Left renal pelvis (tissue), 4 donors: ENCODE data around the gene ACOT13. TPM values are rescaled to one million over a fixed set of nuclear protein-coding genes. Genes with fewer than 3 reads are reported as not detected.
"Not testable (repeated sequence)": the region's sequence is repeated elsewhere in the genome, so short reads cannot be mapped to it uniquely, and the experiment has no call there.

Experiments
- DNase-seq, 4 donors: peaks; one replicate each; pipeline ENCODE4 v3.0.0-alpha.2; 2013; ENCODE audit warnings: low read depth in 4 of 4, low spot score in 3 of 4
- polyA plus RNA-seq, 4 donors: library from polyadenylated mRNA; unstranded; fragments of 120-200 nt; gene quantifications; one replicate each; pipeline ENCODE4 v1.2.1, GENCODE V29; 2013; ENCODE audit not compliant: insufficient read length in 4 of 4

ACOT13 gene
- polyA plus RNA-seq, result 10 to 100 TPM; 17.0 to 45.2 (median 36.1) TPM

GRCh38 chr6:24666641-24667377, at the start of gene ACOT13, which contains the start of gene TDP2:
ACOT13 (plus strand) TSS chr6:24667077; CDS start chr6:24667264, 187 bp downstream.
TDP2 (minus strand) TSS chr6:24666899; CDS start chr6:24666862, 37 bp downstream.
- peak; percentile 96 to 97 (median 96) for DNase-seq

- DNase-seq, result no peak
These were observed 47.2 kb upstream of the ACOT13 start for GRCh38 chr6:24619661-24620060.

- DNase-seq, result no peak
These were observed 46.2 kb upstream of the ACOT13 start for GRCh38 chr6:24620637-24621036.

DNA sequence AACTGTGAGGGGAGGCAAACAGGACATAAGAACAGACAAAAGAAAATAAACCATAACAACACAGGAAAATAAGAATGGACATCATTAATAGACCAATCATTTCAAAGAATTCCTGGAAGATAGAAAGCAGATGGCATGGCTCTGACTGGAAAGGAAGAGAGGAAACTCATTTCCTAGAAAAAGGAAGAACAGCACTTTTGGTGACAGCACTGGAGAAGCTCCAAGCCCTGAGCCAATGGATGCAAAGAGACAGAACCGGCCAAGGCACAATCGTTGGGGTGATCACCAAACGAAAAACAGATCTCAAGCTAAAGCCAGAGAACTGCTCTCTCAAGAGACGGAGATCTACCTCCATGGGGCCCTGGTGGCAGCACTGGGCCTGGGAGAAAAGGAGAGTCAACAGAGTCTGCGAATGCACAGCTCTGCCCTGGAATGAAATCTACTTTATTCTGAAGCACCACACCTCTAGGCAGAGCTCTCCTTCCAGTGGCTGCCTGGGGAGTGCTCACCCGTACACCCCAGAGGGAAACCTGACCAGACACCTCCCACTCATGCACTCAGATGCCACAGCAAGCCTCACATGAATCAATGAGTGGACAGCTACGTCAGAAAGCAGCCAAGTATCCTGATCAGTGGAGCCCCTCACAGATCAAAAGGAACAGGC, 45.1 kb upstream of the ACOT13 start:
- DNase-seq, result peak in 2 of 4 donors; percentile 8 to 33

DNA sequence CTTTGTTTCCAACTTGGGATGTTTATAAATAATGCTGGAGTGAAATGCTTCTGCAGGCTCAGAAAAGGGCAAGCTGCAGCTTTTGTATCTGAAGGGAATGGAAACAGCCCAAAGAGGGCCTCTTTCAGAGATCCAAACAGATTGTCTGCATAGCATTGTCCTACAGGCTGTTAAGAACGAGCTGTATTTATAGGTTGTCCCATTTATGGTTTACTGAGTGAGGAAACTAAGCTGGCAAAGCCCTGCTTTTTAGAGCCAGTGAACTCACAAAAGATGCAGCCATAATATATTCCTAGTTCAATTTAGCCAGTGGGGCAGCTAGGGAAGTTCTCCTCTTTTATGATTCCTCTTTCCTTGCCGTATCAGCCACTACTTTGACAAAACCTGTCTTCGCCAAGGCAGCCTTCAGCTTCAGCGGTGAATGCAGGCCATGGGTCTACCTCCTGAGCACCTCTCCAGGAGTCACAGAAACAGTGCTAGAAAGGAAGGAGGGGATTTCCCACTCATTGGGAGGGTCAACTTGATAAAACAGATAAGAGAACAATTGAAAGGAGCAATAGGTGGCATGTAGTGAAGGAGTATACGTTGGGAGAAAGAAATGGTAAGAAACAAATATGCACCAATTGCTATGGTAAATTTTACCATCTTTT, 35.9 kb upstream of the ACOT13 start:
- DNase-seq, result no peak

GRCh38 chr6:24631671-24632070, 35.2 kb upstream of the ACOT13 start:
- DNase-seq, result no peak

- DNase-seq, result no peak
These were observed 34.3 kb upstream of the ACOT13 start for GRCh38 chr6:24632573-24632972.

GRCh38 chr6:24636681-24637080, 30.2 kb upstream of the ACOT13 start:
- DNase-seq, result no peak

- DNase-seq, result no peak
These were observed 26.7 kb upstream of the ACOT13 start for GRCh38 chr6:24640166-24640565.

DNA sequence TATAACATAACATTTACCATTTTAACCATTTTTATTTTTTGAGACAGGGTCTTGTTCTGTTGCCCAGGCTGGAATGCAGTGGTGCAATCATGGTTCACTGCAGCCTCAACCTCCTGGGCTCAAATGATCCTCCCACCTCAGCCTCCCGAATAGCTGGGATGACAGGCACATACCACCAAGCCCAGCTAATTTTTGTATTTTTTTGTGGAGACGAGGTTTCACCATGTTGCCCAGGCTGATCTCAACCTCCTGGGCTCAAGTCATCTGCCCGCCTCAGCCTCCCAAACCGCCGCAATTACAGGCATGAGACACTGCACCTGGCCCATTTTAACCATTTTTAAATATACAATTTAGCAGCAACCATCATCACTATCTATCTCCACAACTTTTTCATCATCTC, 26.2 kb upstream of the ACOT13 start:
- not testable (repeated sequence) for DNase-seq

GRCh38 chr6:24642061-24642460, 24.8 kb upstream of the ACOT13 start:
- DNase-seq, result no peak

- no peak for DNase-seq
These were observed 23.0 kb upstream of the ACOT13 start for GRCh38 chr6:24643920-24644319.

DNA sequence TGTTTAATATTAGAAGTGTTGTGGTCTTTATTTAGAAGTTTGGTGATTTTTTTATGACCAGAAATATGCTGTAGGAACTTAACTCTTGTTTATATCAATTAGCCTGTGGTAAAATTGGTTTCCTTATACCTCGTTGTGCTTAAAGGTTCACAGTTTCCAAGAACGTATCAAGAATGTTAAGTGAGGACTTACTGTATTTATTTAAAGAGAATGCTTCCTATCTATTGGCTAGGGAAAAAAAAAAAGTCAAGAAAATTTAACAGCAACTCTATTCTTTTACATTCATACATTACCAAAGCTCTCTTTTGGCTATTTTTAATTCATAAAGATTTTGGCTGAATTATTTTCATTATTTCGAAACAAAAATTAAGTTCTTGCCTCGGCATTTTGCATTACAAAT, 22.5 kb upstream of the ACOT13 start:
- no peak for DNase-seq

GRCh38 chr6:24646771-24647170, 20.1 kb upstream of the ACOT13 start:
- DNase-seq, result no peak

DNA sequence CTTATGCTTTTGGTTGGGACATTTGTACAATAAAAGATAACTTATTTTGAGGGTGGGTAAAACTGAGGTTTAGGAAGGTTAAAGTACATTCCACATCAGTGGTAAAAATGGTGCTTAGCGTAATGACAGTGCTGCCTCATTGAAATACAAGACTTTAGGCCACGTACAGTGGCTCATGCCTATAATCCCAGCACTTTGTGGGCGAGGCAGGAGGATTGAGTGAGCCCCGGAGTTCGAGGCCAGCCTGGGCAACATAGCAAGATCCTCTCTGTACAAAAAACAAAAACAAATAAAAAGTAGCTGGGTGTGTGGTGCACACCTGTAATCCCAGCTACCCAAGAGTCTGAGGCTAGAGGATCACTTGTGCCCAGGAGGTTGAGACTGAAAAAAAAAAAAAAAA, 18.6 kb upstream of the ACOT13 start:
- DNase-seq, result no peak

DNA sequence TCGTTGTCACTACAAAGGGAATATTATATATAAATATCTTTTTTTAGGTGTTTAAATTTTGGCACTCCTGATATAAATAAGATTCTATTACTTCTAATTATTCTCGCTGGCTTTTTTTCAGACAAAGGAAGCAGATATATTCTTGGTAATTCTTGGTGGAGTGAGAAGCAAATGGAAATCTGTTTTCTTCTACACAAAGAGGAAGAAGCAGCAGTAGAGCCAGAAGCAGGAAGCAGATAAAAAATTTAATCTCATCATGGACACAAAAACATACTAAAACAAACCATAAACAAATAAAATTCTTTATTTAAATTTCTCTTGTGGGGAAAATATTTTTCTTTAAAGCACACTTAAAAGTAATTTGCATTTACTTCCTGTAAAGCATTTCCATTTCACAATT, 17.2 kb upstream of the ACOT13 start:
- no peak for DNase-seq

DNA sequence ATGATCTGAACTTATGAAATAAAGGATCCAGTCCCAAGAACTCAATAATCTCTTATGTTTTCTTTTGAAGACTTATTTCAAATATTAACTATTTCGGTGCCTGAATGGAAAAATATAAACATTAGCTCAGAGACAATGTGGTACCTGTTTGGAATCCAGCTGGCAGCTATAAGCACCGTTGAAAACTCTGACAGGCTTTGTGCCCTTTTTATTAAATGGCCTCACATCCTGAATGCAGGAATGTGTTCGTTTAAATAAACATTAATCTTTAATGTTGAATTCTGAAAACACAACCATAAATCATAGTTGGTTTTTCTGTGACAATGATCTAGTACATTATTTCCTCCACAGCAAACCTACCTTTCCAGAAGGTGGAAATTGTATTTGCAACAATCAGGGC, 16.5 kb upstream of the ACOT13 start:
- DNase-seq, result no peak

DNA sequence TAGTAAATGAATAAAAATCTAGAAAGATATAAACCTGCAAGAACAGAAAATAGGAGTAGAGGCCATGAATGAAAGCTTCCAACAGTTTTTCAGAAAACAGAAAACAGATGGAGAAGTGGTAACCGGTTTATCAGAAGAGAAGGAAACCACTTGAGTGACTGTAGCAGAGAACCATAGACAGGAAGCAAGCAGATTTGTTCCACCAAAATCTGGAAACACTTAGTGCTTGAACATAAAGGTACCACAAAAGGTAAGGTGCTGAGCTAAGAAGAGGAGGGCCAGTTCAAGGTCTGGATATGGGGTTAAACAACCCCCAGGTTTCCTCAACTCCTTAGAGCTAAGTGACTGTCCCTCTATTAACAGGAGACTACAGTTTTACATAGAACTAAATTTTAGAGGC, 11.7 kb upstream of the ACOT13 start:
- no peak for DNase-seq

DNA sequence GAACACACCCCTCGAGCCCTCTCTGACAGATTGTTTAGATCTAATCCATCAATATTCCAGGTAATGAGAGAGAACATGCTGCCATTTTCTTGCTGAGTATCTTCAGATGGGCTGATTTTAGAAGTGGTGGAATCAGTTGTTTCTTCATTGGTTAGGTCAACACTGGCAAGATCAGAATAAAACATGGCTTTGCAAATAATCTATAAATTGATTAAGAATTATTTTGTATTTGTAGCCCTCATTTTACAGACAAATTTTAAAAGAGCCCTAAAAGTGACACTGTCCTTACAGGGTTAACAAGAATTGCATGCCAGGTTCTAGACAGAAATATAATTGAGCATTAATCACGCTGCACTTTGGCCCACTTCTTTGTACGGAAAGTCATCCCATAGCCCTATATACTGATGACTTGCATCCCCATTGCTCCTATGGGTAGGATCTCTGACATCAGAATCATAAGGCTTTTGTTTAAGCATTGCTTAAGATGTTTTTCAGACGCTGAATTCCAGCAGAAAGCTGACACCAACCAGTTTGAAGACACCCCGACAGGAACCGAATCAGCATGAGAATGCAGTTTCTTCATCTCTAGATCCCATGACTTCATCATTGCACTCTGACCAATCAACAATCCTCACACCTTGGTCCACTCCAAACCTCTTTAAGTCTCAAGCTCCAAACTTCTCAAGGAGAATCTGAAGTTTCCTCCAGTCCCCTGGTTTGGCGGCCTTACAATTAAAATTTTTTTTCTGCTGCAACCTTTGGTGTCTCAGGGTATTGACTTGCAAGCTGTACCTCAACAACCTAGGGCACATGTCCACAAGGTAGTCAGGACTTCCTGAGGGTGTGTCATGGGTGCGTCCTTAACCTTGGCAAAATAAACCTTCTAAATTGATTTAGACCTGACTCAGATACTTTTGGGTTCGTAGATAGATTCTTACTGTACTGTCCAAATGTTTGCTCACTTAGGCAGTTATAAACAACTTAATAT, 8.0 kb upstream of the ACOT13 start:
- DNase-seq, result no peak

DNA sequence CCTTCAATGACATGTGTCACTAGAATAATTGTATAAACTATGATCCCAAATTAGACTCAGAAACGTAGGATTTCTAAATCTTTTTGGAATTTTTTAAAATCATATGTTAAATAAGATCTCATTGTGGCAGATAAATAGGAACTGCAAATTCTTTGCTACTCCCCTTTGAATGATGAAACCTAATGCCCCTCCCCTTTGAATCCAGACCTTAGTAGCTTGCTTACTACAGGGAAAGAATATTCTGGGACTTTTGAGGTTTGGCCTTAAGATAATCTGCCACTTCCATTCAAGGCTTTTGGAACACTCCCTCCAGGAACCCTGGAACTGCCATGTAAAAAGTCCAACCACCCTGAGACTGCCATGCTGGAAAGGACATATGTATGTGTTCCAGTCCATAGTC, 7.3 kb upstream of the ACOT13 start:
- no peak for DNase-seq
